Stimulated activated CD4-positive, alpha-beta T cell treated with anti-CD3 and anti-CD28 coated beads, Interleukin-1b, Interleukin-23, amount 100 ng/mL, for 48 hours (primary cell): Measurements from ENCODE around the gene ANKRD29.
A peak's percentile ranks its signal among the peaks of the same experiment; 100 is the strongest.
"Not testable (repeated sequence)": the region's sequence is repeated elsewhere in the genome, so short reads cannot be mapped to it uniquely, and the experiment has no call there.

Experiments
- DNase-seq: peaks from one replicate; pipeline ENCODE4 v3.0.0-alpha.2; 2020

The ANKRD29 gene

GRCh38 chr18:23580677-23581367, 81.9 kb downstream of the ANKRD29 start:
- no peak for DNase-seq

GRCh38 chr18:23578891-23579653, 83.6 kb downstream of the ANKRD29 start:
- no peak for DNase-seq

GRCh38 chr18:23578067-23578701, 84.5 kb downstream of the ANKRD29 start:
- DNase-seq = no peak

GRCh38 chr18:23577521-23577920, 85.2 kb downstream of the ANKRD29 start:
- DNase-seq = not testable (repeated sequence)

- DNase-seq = no peak
Measured at GRCh38 chr18:23575309-23575651, 87.4 kb downstream of the ANKRD29 start.

GRCh38 chr18:23574611-23575308, 88.0 kb downstream of the ANKRD29 start:
- no peak for DNase-seq

- peak; percentile 20 for DNase-seq
Measured at GRCh38 chr18:23573626-23574431, 88.9 kb downstream of the ANKRD29 start.

- DNase-seq = no peak
Measured at GRCh38 chr18:23573020-23573419, 89.7 kb downstream of the ANKRD29 start.

- no peak for DNase-seq
Measured at GRCh38 chr18:23572570-23572969, 90.1 kb downstream of the ANKRD29 start.

- DNase-seq = no peak
Measured at GRCh38 chr18:23572012-23572411, 90.7 kb downstream of the ANKRD29 start.

GRCh38 chr18:23570912-23571504, 91.7 kb downstream of the ANKRD29 start:
- no peak for DNase-seq

GRCh38 chr18:23569299-23570063, 93.2 kb downstream of the ANKRD29 start:
- no peak for DNase-seq

- DNase-seq = no peak
Measured at GRCh38 chr18:23568281-23569138, 94.2 kb downstream of the ANKRD29 start.

GRCh38 chr18:23567671-23568070, 95.0 kb downstream of the ANKRD29 start:
- DNase-seq = no peak

GRCh38 chr18:23565916-23566547, 96.7 kb downstream of the ANKRD29 start:
- no peak for DNase-seq

GRCh38 chr18:23563377-23564043, 99.2 kb downstream of the ANKRD29 start:
- DNase-seq = no peak

- no peak for DNase-seq
Measured at GRCh38 chr18:23560186-23560585, 102.5 kb downstream of the ANKRD29 start.

- not testable (repeated sequence) for DNase-seq
Measured at GRCh38 chr18:23557511-23557910, 105.2 kb downstream of the ANKRD29 start.

- no peak for DNase-seq
Measured at GRCh38 chr18:23556145-23556780, 106.4 kb downstream of the ANKRD29 start.
